KG1 (cell line): ENCODE results near the gene CTCFL.
"Not testable (repeated sequence)": the region's sequence is repeated elsewhere in the genome, so short reads cannot be mapped to it uniquely, and the experiment has no call there.

Source experiments
- DNase-seq: peaks from one replicate; lab custom pipeline; 2025; lab: John Stamatoyannopoulos, UW

Gene CTCFL

DNA sequence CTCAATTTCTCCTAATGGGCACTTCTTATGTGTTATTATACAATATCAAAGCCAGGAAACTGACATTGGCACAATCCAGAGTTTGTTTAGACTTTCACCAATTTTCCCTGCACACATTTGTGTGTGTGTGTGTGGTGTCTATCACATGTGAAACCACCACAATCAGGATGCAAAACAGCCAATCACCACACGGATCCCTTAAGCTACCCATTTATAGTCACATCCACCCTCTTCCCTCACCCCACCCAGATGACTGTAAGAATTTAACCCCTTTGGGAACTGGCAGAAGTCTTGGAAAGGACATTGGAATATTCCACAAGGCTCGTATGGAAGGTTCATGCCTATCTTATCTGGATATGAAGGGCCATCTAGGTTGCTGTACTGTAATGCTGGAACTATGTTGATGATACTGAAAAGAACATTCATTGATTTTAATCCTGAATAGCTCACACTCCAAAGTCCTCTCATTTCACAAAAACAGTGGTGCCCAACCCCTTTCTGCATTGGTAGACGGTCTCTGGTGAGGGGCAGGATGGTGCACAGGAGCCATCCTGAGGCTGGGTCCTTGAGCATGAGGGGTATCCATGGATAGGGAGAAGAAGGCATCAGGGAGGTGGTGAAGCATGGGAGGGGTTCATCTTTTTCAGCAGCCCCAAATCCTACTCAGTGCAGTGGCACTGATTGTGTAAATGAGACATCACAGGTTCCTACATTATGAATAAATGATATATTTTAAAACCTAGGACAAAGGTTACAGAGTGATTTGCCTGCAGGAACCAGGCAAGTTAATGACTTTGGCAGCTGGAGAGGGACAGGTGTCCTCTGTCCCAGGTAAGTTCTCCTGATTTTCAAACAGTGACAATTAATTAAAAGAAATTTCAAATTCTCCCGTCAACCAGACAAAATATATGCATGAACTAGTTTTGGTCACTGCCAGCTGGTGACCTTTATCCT is 12.1 kb upstream of the CTCFL start:
- DNase-seq = no peak

- no peak for DNase-seq
These were observed 11.3 kb upstream of the CTCFL start for GRCh38 chr20:57536120-57536708.

- no peak for DNase-seq
These were observed 10.4 kb upstream of the CTCFL start for GRCh38 chr20:57535297-57535696.

GRCh38 chr20:57532104-57532503 is 7.2 kb upstream of the CTCFL start:
- DNase-seq = no peak

- no peak for DNase-seq
These were observed 5.5 kb upstream of the CTCFL start for GRCh38 chr20:57530327-57530981.

GRCh38 chr20:57529810-57530209 is 4.9 kb upstream of the CTCFL start:
- DNase-seq = no peak

- no peak for DNase-seq
These were observed 4.2 kb upstream of the CTCFL start for GRCh38 chr20:57529160-57529585.

DNA sequence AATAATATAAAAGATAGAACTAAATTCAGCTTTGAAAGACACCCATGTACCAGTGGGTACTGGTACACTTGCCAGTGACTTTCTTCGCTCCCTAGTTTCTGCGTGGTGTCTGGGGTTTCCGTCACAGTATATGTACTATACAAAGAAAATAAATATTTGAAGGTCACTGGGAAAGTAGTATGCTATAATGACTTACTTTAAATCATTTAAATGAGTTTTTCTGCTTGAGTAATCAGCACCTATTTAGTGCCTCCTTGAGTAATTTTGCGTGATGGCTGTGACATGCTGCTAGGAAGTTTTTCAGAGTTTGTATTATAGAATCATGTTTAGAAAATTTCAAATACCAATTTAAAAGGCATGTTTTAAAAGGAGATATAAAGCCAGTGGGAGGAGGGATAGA is 3.2 kb upstream of the CTCFL start:
- DNase-seq = no peak

DNA sequence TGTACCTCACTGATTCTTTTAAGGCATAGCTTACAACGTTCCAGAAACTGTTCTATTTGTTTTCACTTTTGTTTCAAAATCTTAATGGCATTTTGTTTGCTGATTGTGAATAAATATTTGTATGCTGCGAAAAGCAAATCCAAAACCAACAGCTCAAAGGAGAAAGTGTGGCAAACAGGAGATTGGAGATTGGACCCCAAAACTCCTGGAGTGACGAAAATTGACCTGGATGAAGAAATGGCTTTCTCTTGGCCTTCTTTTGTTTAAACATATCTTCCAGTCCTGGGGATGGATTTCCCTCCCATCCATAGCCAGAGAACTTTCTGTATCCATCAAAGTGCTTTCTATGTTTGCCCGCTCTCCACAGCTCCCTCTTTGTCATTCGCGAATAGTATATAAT is 2.8 kb upstream of the CTCFL start:
- no peak for DNase-seq

DNA sequence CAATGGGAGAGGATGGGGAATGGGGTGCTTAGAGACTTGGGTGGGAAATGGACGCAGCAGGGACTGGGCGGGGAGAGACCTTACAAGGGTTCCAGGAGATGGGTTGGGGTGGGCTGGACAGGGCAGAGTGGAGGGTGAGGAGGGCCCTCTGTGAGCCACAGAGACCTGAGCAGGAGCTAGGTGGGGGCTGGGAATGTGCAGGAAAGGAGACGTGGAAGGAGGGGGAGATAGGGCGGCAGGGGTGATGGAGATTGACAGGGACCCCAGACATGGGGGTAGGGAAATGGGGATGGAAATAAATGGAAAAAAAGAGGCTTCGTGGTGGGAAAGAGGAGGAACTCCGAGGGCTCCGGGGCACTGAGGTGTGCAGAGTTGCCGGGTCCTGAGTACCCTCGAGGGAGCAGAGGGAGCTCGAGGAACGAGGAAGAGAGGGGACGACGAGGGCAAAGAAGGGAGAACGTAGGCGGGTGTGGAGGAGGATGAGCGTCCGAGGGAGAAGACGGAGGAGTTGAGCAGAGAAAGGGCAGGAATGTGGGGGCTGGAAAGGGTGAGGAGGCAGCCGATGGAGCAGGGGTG is 2.0 kb upstream of the CTCFL start:
- no peak for DNase-seq

DNA sequence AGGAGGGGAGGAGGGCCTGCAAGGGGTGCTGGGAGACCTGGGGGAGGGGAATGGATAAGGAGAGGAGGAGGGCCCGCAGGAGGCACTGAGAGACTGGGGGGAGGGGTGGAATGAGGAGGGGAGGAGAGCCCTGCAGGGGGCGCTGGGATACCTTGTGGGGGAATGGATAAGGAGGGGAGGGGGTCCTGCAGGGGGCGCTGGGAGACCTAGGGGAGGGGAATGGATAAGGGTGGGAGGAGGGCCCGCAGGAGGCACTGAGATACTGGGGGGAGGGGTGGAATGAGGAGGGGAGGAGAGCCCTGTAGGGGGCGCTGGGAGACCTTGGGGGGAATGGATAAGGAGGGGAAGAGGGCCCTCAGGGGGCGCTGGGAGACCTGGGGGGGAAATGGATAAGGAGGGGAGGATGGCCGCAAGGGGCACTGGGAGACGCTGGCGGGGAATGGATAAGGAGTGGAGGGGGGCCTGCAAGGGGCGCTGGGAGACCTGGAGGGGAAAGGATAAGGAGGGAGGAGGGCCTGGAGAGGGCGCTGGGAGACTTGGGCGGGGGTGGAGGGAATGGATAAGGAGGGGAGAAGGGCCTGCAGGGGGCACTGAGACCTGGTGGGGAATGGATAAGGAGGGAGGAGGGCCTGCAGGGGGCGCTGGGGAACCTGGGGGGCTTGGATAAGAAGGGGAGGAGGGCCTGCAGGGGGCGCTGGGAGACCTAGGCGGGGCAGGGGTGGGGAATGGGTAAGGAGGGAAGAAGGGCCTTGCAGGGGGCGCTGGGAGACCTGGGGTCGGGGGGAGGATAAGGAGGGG is 1.3 kb upstream of the CTCFL start:
- DNase-seq = no peak

GRCh38 chr20:57525328-57526086 is 567 bp upstream of the CTCFL start:
- no peak for DNase-seq

DNA sequence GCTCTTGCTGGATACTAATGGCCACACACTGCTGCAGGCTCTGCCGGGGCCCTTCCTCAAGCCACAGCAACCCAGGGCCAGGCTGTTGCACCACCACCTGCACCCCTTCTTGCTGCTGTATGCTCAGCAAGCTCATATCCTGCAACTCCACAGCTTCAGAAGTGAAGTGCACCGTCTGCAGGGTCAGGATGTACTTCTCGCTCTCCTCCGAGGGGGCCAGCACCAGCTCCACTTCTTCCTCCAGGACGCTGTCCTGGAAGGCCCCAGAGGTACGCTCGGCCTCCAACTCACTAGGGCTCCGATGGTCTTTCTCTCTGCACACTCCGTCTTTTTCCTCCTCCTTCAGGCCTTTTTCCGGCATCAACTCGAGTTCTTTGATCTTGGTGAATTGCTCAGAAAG is 1.2 kb downstream of the CTCFL start:
- no peak for DNase-seq

GRCh38 chr20:57522380-57523140 is 2.4 kb downstream of the CTCFL start:
- DNase-seq = no peak

GRCh38 chr20:57517904-57518303 is 7.0 kb downstream of the CTCFL start:
- DNase-seq = no peak

- no peak for DNase-seq
These were observed 10.6 kb downstream of the CTCFL start for GRCh38 chr20:57514273-57514751.

GRCh38 chr20:57513199-57513598 is 11.7 kb downstream of the CTCFL start:
- no peak for DNase-seq

- DNase-seq = no peak
These were observed 12.5 kb downstream of the CTCFL start for GRCh38 chr20:57512432-57512831.

DNA sequence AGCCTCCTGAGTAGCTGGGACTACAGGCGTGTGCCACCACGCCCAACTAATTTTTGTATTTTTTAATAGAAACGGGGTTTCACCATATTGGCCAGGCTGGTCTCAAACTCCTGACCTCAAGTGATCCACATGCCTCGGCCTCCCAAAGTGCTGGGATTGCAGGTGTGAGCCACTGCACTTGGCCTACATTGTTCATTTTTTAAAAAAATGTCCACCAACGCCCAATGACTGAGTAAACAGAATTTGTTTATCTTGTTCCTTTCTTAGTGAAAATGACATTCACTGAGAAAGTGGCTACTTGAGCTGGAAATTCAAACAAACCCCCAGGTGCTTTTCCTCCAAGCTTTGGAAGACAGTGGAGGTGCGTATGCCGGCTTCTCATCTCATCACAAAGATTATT is 13.2 kb downstream of the CTCFL start:
- not testable (repeated sequence) for DNase-seq

GRCh38 chr20:57509665-57510237 is 15.2 kb downstream of the CTCFL start:
- DNase-seq = no peak
